Tibial nerve (tissue), 4 donors: ENCODE measurements around the gene MATR3.

Experiments used
- CTCF ChIP-seq, 5 experiments: fragments of 200-600 bp in 3 of 5; fragments of 450-650 bp in 2 of 5; sonication (generic) in 3 of 5; IDR thresholded peaks; one replicate each; pipeline ENCODE4 v1.5.1; 2016 to 2019; ENCODE audit warnings: antibody characterized with exemption in 5 of 5, mild to moderate bottlenecking in 3 of 5, moderate library complexity in 2 of 5
- EP300 ChIP-seq, 2 donors: sonication (generic); formaldehyde crosslinking; IDR thresholded peaks; one replicate each; pipeline ENCODE4 v1.6.1; 2017; ENCODE audit warnings: antibody characterized with exemption in 2 of 2, mild to moderate bottlenecking in 1 of 2

GRCh38 chr5:139251695-139252288, 41.7 kb upstream of the MATR3 start:
- TF ChIP-seq EP300 (IDR thresholded peaks at IDR 0.05) (no peak), CTCF (IDR thresholded peaks at IDR 0.05) (no peak)
